GM21381 (cell line): ENCODE measurements around the gene C2CD2L.
"Not testable (repeated sequence)": the region's sequence is repeated elsewhere in the genome, so short reads cannot be mapped to it uniquely, and the experiment has no call there.

Experiments used
- ATAC-seq: cut with Tn5 transposase; IDR thresholded peaks from one replicate; pipeline ENCODE4 v1.9.1; 2021; ENCODE audit warnings: mild to moderate bottlenecking, moderate library complexity; ENCODE audit not compliant: unreplicated experiment

C2CD2L gene

GRCh38 chr11:119092880-119093842 is 14.0 kb upstream of the C2CD2L start:
- ATAC-seq, result no peak

- ATAC-seq, result peak; percentile 5
These were observed 13.0 kb upstream of the C2CD2L start for GRCh38 chr11:119093942-119094815.

GRCh38 chr11:119094816-119095065 is 12.4 kb upstream of the C2CD2L start:
- ATAC-seq, result peak; percentile 36

GRCh38 chr11:119095066-119095880 is 11.9 kb upstream of the C2CD2L start:
- peak; percentile 72 for ATAC-seq

- no peak for ATAC-seq
These were observed 7.4 kb upstream of the C2CD2L start for GRCh38 chr11:119099711-119100110.

GRCh38 chr11:119100246-119100970 is 6.7 kb upstream of the C2CD2L start:
- ATAC-seq, result no peak

- peak; percentile 18 for ATAC-seq
These were observed 6.0 kb upstream of the C2CD2L start for GRCh38 chr11:119100994-119101758.

- ATAC-seq, result peak; percentile 76
These were observed 5.3 kb upstream of the C2CD2L start, which contains the start of gene DPAGT1 for GRCh38 chr11:119101759-119102423. Gene DPAGT1 (minus strand): TSS chr11:119101853. CDS start chr11:119101655, 198 bp downstream.

GRCh38 chr11:119103161-119103664 is 3.9 kb upstream of the C2CD2L start:
- not testable (repeated sequence) for ATAC-seq

- no peak for ATAC-seq
These were observed 3.4 kb upstream of the C2CD2L start for GRCh38 chr11:119103793-119104192.

- ATAC-seq, result peak; percentile 13
These were observed 498 bp downstream of the C2CD2L start for GRCh38 chr11:119107538-119108145.

- no peak for ATAC-seq
These were observed 1.2 kb downstream of the C2CD2L start for GRCh38 chr11:119108146-119108856.

- ATAC-seq, result no peak
These were observed 1.7 kb downstream of the C2CD2L start for GRCh38 chr11:119108857-119109221.

GRCh38 chr11:119109843-119110242 is 2.7 kb downstream of the C2CD2L start:
- ATAC-seq, result no peak

- ATAC-seq, result no peak
These were observed 3.3 kb downstream of the C2CD2L start for GRCh38 chr11:119110439-119110838.

- ATAC-seq, result no peak
These were observed 4.3 kb downstream of the C2CD2L start for GRCh38 chr11:119111361-119111925.

- ATAC-seq, result no peak
These were observed 5.3 kb downstream of the C2CD2L start for GRCh38 chr11:119112314-119113020.
